ENCODE data around the gene OSER1. TPM values are rescaled to one million over a fixed set of nuclear protein-coding genes. Genes with fewer than 3 reads are reported as not detected.

The OSER1 gene
- total and polyA plus RNA-seq, 2 of the 8 experiments (the other 6 are each of a cell fraction or from before 2014, with no cell fraction given): 24.5 to 31.8 TPM

DNA sequence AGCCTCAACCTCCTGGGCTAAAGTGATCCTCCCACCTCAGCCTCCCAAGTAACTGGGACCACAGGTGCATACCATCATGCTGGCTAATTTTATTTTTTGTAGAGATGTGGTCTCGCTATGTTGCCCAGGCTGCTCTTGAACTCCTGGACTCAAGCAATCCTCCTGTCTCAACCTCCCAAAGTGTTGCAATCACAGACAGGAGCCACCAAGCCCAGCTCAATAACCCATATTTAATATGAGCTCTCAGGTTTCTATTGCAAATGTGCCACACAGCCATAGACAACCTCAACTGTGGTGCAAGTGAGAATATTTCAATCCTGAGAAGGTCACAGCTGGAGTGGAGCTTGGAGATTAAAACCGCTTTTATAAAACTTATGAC is 38.0 kb downstream of the OSER1 start:
- H3K4ac ChIP-seq (replicated peaks; ENCODE audit: insufficient read length, low read depth, low read length): no peak overlapping the region
- no peak overlapping the region for H3K4me3 ChIP-seq (ENCODE audit: extremely low read depth in 1 of 4, insufficient read depth in 2 of 4, low read depth in 3 of 4, low read length in 4 of 4)
- H3K27me3 ChIP-seq (replicated peaks in 1 of 4; ENCODE audit: control insufficient read depth in 3 of 4, extremely low read depth in 1 of 4, insufficient read depth in 3 of 4, low read length in 3 of 4): no peaks in the 10 kb centered on the region

More for the DNA sequence above, 38.0 kb downstream of the OSER1 start:
- no peak overlapping the region for H3K9ac ChIP-seq (replicated peaks in 1 of 4; ENCODE audit: extremely low read depth in 1 of 4, low read depth in 3 of 4, low read length in 3 of 4)
- no peak overlapping the region for H4K8ac ChIP-seq (ENCODE audit: extremely low read depth, insufficient read depth, low read length)
- CTCF ChIA-PET (ENCODE audit: partially characterized antibody): interaction anchor here (0.7 to 4.2 kb wide), 7 partner anchors 11 to 330 kb away, joined by 3 to 21 read pairs (median 3); no protein-coding TSS in a partner anchor
- FAIRE-seq (no peak), DNase-seq (ENCODE audit: low read depth in 1 of 2, low spot score in 2 of 2) (no peak)
- H2BK12ac ChIP-seq (ENCODE audit: low read depth, low read length): no peak overlapping the region
- no peaks in the 10 kb centered on the region for H3K36me3 ChIP-seq (ENCODE audit: control insufficient read depth in 2 of 4, insufficient read depth in 4 of 4, low read length in 3 of 4)
- H3K79me1 ChIP-seq (ENCODE audit: low read depth, low read length): no peaks in the 10 kb centered on the region
- no peaks in the 10 kb centered on the region; the same call in 1 of the 2 replicates for H3K23me2 ChIP-seq (ENCODE audit: low read depth, low read length)
- no peak overlapping the region for H2BK20ac ChIP-seq (ENCODE audit: low read length)
- H3K14ac ChIP-seq (ENCODE audit: insufficient read length): no peak overlapping the region
- TF ChIP-seq POU5F1 (IDR thresholded peaks at IDR 0.05; ENCODE audit: low read depth, low read length): no peak
- no peak for TF ChIP-seq SRF (IDR thresholded peaks at IDR 0.05; ENCODE audit: low read depth, low read length)
- TF ChIP-seq RXRA (IDR thresholded peaks at IDR 0.05; ENCODE audit: insufficient read depth, low read depth, low read length): no peak
- no peak for TF ChIP-seq SUZ12 (IDR thresholded peaks at IDR 0.05; ENCODE audit: low read length)
- no peak for TF ChIP-seq CEBPB (IDR thresholded peaks at IDR 0.05; ENCODE audit: low read depth, low read length)
- H3K4me1 ChIP-seq (replicated peaks in 1 of 4; ENCODE audit: control insufficient read depth in 3 of 4, insufficient read depth in 4 of 4, low read length in 3 of 4): no peaks in the 10 kb centered on the region
- H2BK15ac ChIP-seq (ENCODE audit: low read length): no peak overlapping the region
- H2BK120ac ChIP-seq (replicated peaks; ENCODE audit: low read depth, low read length): no peak overlapping the region
- no peak overlapping the region for H2BK5ac ChIP-seq (ENCODE audit: low read depth, low read length)
- no peaks in the 10 kb centered on the region for H3K79me2 ChIP-seq (ENCODE audit: control insufficient read depth in 1 of 2, insufficient read depth in 2 of 2, low read length in 2 of 2)
- H3K9me3 ChIP-seq (ENCODE audit: insufficient read depth in 2 of 2, low read depth in 1 of 2, low read length in 1 of 2): no peaks in the 10 kb centered on the region
- H3K4me2 ChIP-seq (ENCODE audit: insufficient read depth in 1 of 2, low read depth in 2 of 2, low read length in 2 of 2): no peak overlapping the region
- H4K20me1 ChIP-seq (replicated peaks in 1 of 2; ENCODE audit: control insufficient read depth in 1 of 2, insufficient read depth in 2 of 2, low read length in 2 of 2): no peaks in the 10 kb centered on the region
- POLR2A ChIA-PET (ENCODE audit: partially characterized antibody): no interaction called here
- H3K23ac ChIP-seq (ENCODE audit: insufficient read length): no peak overlapping the region
- H2AK5ac ChIP-seq (ENCODE audit: low read depth, low read length): no peak overlapping the region
- no peak overlapping the region for H3K56ac ChIP-seq (replicated peaks; ENCODE audit: insufficient read length, low read depth, low read length)
- WGBS, 2 experiments (ENCODE audit: extremely low coverage in 1 of 2, insufficient coverage in 1 of 2, insufficient read length in 1 of 2, insufficient replicate concordance in 2 of 2, low coverage in 1 of 2, low lambda C conversion rate in 2 of 2, missing lambda C conversion rate in 1 of 2): 88% methylated on average over 2 of the region's 2 CpGs; no CpG with 5 or more reads in 1 of the 2 experiments
- H4K91ac ChIP-seq (replicated peaks; ENCODE audit: insufficient read length, low read length): no peak overlapping the region
- H4K5ac ChIP-seq (ENCODE audit: insufficient read length, low read depth, low read length): no peak overlapping the region
- H3K18ac ChIP-seq (ENCODE audit: extremely low read depth, low read length): no peak overlapping the region
- H2AFZ ChIP-seq (ENCODE audit: low read length): no peak overlapping the region
- H3K27ac ChIP-seq (ENCODE audit: low read depth, low read length): no peak overlapping the region
